NCI-H446 (cell line): ENCODE results near the gene DNAJB4.
A peak's percentile ranks its signal among the peaks of the same experiment; 100 is the strongest.

ENCODE experiments used
- DNase-seq, 2 experiments: peaks; one replicate each; lab custom pipeline; 2025; lab: John Stamatoyannopoulos, UW

Gene DNAJB4

GRCh38 chr1:78038071-78038470 is 33.3 kb downstream of the DNAJB4 start:
- DNase-seq, result no peak

- DNase-seq, result no peak
Observed at GRCh38 chr1:78038491-78038939, 33.8 kb downstream of the DNAJB4 start.

GRCh38 chr1:78040484-78041089 is 35.8 kb downstream of the DNAJB4 start:
- no peak for DNase-seq

GRCh38 chr1:78043436-78043835 is 38.7 kb downstream of the DNAJB4 start:
- no peak for DNase-seq

GRCh38 chr1:78044796-78045562 is 40.2 kb downstream of the DNAJB4 start:
- no peak for DNase-seq

- DNase-seq, result no peak
Observed at GRCh38 chr1:78045563-78045925, 40.8 kb downstream of the DNAJB4 start.

- no peak for DNase-seq
Observed at GRCh38 chr1:78045926-78046778, 41.4 kb downstream of the DNAJB4 start, which contains the start of gene GIPC2. TSS of gene GIPC2 (plus strand) at chr1:78045966. CDS start at chr1:78046095, 129 bp downstream.

GRCh38 chr1:78047106-78047505 is 42.4 kb downstream of the DNAJB4 start:
- DNase-seq, result no peak

- DNase-seq, result no peak
Observed at GRCh38 chr1:78047631-78048030, 42.9 kb downstream of the DNAJB4 start.

GRCh38 chr1:78048446-78048845 is 43.7 kb downstream of the DNAJB4 start:
- no peak for DNase-seq

GRCh38 chr1:78049396-78049795 is 44.7 kb downstream of the DNAJB4 start:
- DNase-seq, result no peak

GRCh38 chr1:78051005-78051404 is 46.3 kb downstream of the DNAJB4 start:
- DNase-seq, result no peak

- peak in 1 of 2 experiments; percentile 36 for DNase-seq
Observed at GRCh38 chr1:78052685-78053405, 48.1 kb downstream of the DNAJB4 start.

GRCh38 chr1:78053498-78053897 is 48.8 kb downstream of the DNAJB4 start:
- DNase-seq, result no peak

GRCh38 chr1:78054559-78054958 is 49.8 kb downstream of the DNAJB4 start:
- no peak for DNase-seq

- no peak for DNase-seq
Observed at GRCh38 chr1:78054972-78055371, 50.2 kb downstream of the DNAJB4 start.

- no peak for DNase-seq
Observed at GRCh38 chr1:78055565-78056132, 50.9 kb downstream of the DNAJB4 start.

- DNase-seq, result no peak
Observed at GRCh38 chr1:78058670-78059069, 53.9 kb downstream of the DNAJB4 start.

GRCh38 chr1:78060857-78061563 is 56.3 kb downstream of the DNAJB4 start:
- no peak for DNase-seq

GRCh38 chr1:78061825-78062523 is 57.2 kb downstream of the DNAJB4 start:
- no peak for DNase-seq
